SJSA1 (cell line): Measurements from ENCODE around the gene TNK2. TPM values are rescaled to one million over a fixed set of nuclear protein-coding genes. Genes with fewer than 3 reads are reported as not detected.

Experiments used
- DNase-seq, 2 experiments: peaks; one replicate each; pipeline ENCODE4 v3.0.0-alpha.2; 2015 to 2020; ENCODE audit warnings: low spot score in 2 of 2, low read depth in 1 of 2
- H3K27ac ChIP-seq: fragments of 250-450 bp; sonication (Bioruptor Pico); 2 replicates; pipeline ENCODE4 v1.5.1; 2020; ENCODE audit warnings: mild to moderate bottlenecking, moderate library complexity
- H3K27me3 ChIP-seq: fragments of 250-450 bp; sonication (Bioruptor Pico); replicated peaks from 2 replicates; pipeline ENCODE4 v1.5.1; 2020; ENCODE audit warnings: mild to moderate bottlenecking, moderate library complexity
- H3K36me3 ChIP-seq: fragments of 250-450 bp; sonication (Bioruptor Pico); 2 replicates; pipeline ENCODE4 v1.5.1; 2020; ENCODE audit warnings: mild to moderate bottlenecking
- H3K4me1 ChIP-seq: fragments of 250-450 bp; sonication (Bioruptor Pico); replicated peaks from 2 replicates; pipeline ENCODE4 v1.6.1; 2021; ENCODE audit warnings: mild to moderate bottlenecking
- H3K4me3 ChIP-seq: fragments of 250-450 bp; sonication (Bioruptor Pico); 2 replicates; pipeline ENCODE4 v1.5.1; 2020; ENCODE audit warnings: mild to moderate bottlenecking
- H3K9me3 ChIP-seq: fragments of 250-450 bp; sonication (Bioruptor Pico); replicated peaks from 2 replicates; pipeline ENCODE4 v1.5.1; 2020; ENCODE audit warnings: mild to moderate bottlenecking
- total RNA-seq: library from RNA; depleted of rRNA; stranded (reverse); fragments of >200 nt; shearing (Covaris generic); gene quantifications from 2 replicates; pipeline ENCODE4 v1.2.3, GENCODE V29; 2014

Gene TNK2
- total RNA-seq, 1 experiment from 2014 or later, result 2.2 TPM

DNA sequence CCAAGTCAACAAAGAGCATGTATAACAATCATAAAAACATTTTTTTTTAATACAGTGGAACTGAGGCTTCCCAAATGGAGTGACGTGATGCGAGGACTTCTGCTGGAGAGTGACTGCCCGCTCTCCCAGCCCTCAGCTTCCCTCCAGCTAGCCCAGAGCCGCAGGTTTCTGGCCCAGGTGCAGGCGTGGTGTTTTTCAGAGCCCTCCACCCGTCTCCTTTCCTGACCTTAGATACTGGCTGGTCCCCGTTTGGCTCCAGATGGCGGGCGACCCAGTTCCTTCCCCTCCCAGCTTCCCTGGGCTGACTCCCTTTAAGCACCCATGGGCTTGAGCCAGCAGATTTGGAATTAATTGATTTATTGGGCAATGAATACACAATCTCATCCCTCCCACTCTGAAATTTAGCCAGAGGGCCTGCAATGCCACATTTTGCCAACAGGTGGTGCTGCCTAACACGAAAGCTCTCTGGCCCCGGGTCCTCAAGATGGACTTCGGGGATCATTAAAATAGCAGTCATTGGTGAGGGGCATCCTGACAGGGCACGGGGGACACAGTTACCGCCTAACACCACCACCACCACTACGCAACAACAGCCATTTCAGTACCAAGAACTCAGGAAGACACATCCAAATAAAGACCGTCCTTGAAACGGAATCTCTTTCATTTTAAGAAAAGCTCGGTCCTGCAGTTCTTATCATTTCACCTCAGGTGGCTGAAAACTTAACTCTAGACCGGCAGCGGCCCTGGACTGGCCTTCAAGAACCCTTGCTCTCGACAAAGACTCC lies 49.1 kb downstream of the TNK2 start:
- DNase-seq, result peak in 1 of 2 experiments; percentile 45
- H3K4me1 ChIP-seq, result no peaks in the 10 kb centered on the region
- H3K4me3 ChIP-seq, result no peak overlapping the region
- H3K9me3 ChIP-seq, result no peaks in the 10 kb centered on the region
- no peak overlapping the region for H3K27ac ChIP-seq
- no peaks in the 10 kb centered on the region for H3K36me3 ChIP-seq
- H3K27me3 ChIP-seq, result no peaks in the 10 kb centered on the region

DNA sequence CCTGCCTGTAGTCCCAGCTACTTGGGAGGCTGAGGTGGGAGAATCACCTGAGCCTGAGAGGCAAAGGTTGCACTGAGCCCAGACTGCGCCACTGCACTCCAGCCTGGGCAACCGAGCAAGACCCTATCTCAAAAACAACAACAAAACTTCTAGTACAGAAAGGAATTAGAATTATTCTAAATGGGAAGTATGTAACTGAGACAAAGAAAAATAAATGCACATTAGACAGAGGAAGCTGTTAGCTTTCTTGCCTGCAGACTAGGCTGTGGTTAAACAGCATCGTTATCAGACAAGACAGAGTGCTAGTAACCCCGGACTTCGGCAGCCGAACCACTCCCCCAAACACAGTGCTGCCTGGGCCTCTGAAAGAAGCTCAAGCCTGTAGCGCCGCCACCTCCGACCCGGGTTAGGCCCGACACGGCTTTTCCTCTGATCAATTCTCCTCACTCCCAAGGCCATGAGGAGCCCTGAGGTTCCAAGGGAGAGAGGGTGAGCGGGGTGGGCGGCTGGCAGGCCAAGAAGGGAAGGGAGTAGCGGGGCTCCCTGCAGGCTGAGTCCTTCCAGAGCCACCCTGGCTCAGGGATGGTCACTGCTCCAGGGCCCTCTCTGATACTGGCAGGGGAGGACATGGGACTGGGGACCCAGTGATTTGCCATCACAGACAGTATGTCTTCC lies 51.8 kb downstream of the TNK2 start:
- Histone ChIP-seq H3K9me3 (no peaks in the 10 kb centered on the region), H3K4me1 (no peaks in the 10 kb centered on the region), H3K27me3 (no peaks in the 10 kb centered on the region), H3K27ac (no peak overlapping the region), H3K4me3 (no peak overlapping the region), H3K36me3 (no peaks in the 10 kb centered on the region)
- no peak for DNase-seq

DNA sequence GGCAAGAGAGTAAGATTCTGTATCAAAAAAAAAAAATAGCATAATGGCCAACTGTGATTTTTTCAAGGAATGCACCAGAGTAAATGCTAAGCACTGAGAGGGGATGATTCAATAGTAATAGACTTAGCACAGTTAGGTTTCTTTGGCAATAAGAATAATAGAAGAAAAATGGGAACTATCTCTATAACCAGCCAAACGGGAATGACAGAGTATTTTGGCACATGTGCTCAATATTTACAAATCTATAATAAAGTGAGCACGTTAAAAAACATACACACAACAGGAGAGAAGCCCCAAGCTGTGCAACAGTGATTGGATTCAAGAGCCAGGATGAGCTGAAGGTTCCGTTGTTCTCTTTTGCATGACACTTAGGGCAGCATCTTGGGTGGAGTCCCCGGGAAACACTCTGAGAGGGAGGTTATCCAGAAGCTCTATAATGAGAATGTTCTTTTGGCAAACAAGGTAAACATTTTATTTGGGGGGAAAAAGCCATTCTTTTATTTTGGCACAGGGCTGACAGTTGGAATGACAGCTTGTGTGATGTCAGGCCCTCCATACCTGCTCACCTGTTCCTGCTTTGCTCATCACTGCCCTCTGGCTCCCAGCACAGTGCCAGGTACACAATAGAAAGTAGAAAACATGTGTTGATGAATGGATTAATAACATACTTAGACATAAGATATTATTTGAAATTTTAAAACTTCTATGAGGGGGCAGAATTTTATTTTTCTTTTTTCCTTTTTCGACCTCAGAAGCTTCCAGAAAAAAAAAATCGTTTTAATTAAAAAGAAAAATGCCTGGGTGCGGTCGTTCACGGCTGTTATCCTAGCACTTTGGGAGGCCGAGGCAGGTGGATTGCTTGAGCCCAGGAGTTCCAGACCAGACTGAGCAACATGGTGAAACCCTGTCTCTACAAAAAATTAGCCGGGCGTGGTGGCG lies 52.6 kb downstream of the TNK2 start:
- Histone ChIP-seq H3K4me1 (0 out of 2 replicates have a peak, but pooled peaks cover 3% of the 10 kb centered on the region), H3K27me3 (no peaks in the 10 kb centered on the region), H3K4me3 (no peak overlapping the region), H3K9me3 (no peaks in the 10 kb centered on the region), H3K27ac (no peak overlapping the region), H3K36me3 (no peaks in the 10 kb centered on the region)
- no peak for DNase-seq

DNA sequence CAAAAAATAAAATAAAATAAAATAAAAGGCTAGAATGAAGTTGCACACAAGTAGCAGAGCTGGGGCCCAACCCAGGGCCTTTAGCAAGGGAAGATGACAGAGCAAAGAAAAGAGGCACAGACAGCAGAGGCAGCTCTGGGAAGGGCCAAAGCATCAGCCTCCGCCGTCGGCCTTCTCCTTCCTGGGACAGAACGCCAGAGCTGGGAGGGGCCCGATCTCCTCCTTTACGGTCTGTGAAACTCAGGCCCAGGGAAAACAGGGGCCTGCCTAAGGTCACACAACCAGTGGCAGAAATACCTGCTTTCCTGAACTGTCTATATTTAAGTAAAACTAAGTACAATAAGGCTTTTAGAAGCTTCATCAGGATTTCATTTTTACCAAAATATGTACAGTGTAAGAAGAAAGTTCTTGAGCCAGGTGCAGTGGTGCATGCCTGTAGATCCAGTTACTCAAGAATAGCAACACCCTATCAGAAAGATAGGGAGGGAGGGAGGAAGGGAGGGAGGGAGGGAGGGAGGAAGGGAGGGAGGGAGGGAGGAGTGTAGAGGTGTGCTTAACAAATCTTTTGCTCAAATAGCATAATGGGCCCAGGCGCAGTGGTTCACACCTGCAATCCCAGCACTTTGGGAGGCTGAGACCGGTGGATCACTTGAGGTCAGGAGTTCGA lies 53.6 kb downstream of the TNK2 start:
- Histone ChIP-seq H3K9me3 (no peaks in the 10 kb centered on the region), H3K27me3 (no peaks in the 10 kb centered on the region), H3K27ac (no peak overlapping the region), H3K4me1 (0 out of 2 replicates have a peak, but pooled peaks cover 3% of the 10 kb centered on the region), H3K4me3 (no peak overlapping the region), H3K36me3 (no peaks in the 10 kb centered on the region)
- DNase-seq, result no peak

- Histone ChIP-seq H3K9me3 (no peaks in the 10 kb centered on the region), H3K36me3 (no peaks in the 10 kb centered on the region), H3K27me3 (no peaks in the 10 kb centered on the region), H3K27ac (no peak overlapping the region), H3K4me3 (no peak overlapping the region), H3K4me1 (0 out of 2 replicates have a peak, but pooled peaks cover 3% of the 10 kb centered on the region)
- DNase-seq, result no peak
These were observed 54.4 kb downstream of the TNK2 start for GRCh38 chr3:195853996-195854395.

GRCh38 chr3:195853036-195853435 lies 55.3 kb downstream of the TNK2 start:
- Histone ChIP-seq H3K4me1 (0 out of 2 replicates have a peak, but pooled peaks cover 3% of the 10 kb centered on the region), H3K27me3 (no peaks in the 10 kb centered on the region)

DNA sequence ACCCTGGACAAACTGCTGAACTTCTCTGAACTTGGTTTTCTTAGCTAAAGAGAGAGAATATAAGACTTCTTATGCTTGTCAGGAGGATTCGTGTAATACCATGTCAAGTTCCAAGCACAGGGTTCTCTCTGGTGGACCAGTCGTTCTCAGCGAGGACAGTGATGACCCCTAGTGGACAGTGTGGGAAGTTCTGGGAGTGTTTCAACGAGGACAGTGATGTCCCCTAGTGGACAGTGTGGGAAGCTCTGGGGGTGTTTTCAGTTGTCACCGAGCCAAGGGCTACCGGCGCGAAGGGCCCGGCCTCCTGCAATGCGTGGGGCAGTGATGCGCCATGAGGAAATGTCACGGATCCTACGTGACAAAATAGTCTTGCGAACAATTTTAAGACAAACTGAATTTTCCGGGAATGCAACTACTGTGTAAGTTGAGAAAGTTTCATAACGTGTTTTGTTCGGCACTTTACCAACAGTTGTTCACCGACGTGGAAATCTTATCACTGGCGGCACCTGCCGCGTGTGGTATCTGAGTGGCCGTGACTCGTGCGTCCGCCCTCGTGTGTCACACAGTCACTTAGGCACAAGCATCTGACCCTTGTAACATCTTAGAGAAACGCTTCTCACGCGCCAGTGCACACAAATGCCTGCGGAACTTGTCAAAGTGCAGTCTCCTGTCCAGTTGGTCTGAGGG lies 57.4 kb downstream of the TNK2 start:
- no peak overlapping the region for H3K27ac ChIP-seq
- no peak overlapping the region for H3K4me3 ChIP-seq
- H3K36me3 ChIP-seq, result no peaks in the 10 kb centered on the region
- H3K27me3 ChIP-seq, result no peaks in the 10 kb centered on the region
- peaks cover 17% of the 10 kb centered on the region for H3K4me1 ChIP-seq
- peak; percentile 66 to 83 for DNase-seq
- H3K9me3 ChIP-seq, result no peaks in the 10 kb centered on the region

More at GRCh38 chr3:195853036-195853435, 55.3 kb downstream of the TNK2 start:
- Histone ChIP-seq H3K9me3 (no peaks in the 10 kb centered on the region), H3K27ac (no peak overlapping the region), H3K4me3 (no peak overlapping the region), H3K36me3 (no peaks in the 10 kb centered on the region)
- DNase-seq, result no peak

DNA sequence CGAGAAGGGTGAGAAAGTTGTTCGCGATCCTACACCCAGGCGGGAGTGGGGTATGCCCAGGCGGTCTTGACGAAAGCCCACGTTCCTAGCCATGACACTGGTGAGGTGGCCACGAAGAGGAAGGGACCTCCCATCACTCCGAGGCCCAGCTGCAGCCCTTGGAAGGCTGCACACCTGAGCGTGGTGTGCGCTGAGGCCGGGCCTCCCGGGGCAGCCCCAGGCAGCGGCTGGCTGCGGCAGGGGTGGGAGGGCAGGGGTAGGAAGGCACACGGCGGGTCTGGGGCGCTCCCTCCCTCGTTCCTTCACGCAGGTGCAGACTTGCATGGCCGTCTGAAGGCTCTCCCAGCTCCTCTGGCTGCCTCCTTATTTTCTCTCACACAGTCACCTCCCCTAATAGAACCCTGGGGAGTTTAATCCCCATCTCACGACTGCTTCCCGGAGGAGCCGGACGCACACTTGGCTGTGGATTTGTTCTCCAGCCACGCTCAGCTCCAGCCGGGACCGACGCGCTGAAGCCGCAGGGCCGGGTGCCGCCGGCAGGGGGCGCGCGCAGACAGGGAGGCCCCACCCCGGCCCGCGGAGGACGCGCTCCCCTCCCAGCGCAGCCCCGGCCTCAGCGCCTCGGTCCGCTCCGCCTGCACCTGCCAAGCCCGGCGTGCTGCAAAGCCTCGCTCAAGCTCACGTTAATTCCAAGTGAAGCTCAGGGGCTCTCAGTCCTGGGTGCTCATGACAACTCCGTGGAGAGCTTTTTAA lies 58.9 kb downstream of the TNK2 start:
- H3K9me3 ChIP-seq, result no peaks in the 10 kb centered on the region
- H3K27me3 ChIP-seq, result no peaks in the 10 kb centered on the region
- H3K4me3 ChIP-seq, result no peak overlapping the region
- no peak overlapping the region for H3K27ac ChIP-seq
- peak in 1 of 2 experiments; percentile 33 for DNase-seq
- peaks cover 17% of the 10 kb centered on the region for H3K4me1 ChIP-seq
- H3K36me3 ChIP-seq, result no peaks in the 10 kb centered on the region

GRCh38 chr3:195847055-195847950 lies 61.0 kb downstream of the TNK2 start:
- Histone ChIP-seq H3K27ac (no peak overlapping the region), H3K4me3 (no peak overlapping the region), H3K27me3 (no peaks in the 10 kb centered on the region), H3K4me1 (peaks cover 17% of the 10 kb centered on the region), H3K36me3 (no peaks in the 10 kb centered on the region), H3K9me3 (no peaks in the 10 kb centered on the region)
- peak; percentile 60 to 77 for DNase-seq

- DNase-seq, result no peak
- Histone ChIP-seq H3K36me3 (no peaks in the 10 kb centered on the region), H3K27me3 (no peaks in the 10 kb centered on the region)
These were observed 62.9 kb downstream of the TNK2 start for GRCh38 chr3:195845483-195845882.

DNA sequence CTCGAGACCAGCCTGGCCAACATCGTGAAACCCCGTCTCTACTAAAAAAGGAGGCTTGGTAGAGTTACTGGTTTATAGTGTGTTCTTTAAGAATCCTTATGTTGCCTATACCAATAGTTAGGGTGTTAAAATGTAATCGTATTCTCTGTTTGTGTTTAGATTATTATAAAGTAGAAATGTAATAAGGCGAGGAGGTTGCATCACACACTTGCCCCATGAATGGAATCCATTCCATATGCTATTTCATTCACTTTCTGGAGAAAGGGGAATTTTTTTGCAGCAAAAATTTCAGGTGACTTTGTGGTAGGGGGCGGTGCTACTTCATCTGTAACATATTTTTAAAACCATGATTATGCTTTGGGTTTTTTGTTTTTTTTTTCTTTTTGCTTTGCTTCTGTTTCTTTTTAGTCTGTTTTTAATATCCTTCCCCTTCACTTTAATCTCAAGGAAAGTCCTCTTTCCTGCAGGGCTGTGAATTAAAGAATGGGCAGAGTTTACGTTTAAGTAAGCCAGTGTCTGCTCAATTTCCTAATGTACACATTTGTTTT lies 63.6 kb downstream of the TNK2 start:
- Histone ChIP-seq H3K27me3 (no peaks in the 10 kb centered on the region), H3K27ac (no peak overlapping the region), H3K36me3 (no peaks in the 10 kb centered on the region), H3K9me3 (no peaks in the 10 kb centered on the region), H3K4me3 (no peak overlapping the region), H3K4me1 (peaks cover 14% of the 10 kb centered on the region)
- no peak for DNase-seq

More at GRCh38 chr3:195845483-195845882, 62.9 kb downstream of the TNK2 start:
- Histone ChIP-seq H3K4me3 (no peak overlapping the region), H3K27ac (no peak overlapping the region), H3K9me3 (no peaks in the 10 kb centered on the region), H3K4me1 (peaks cover 14% of the 10 kb centered on the region)
